Suppressor macrophage treated with lipopolysaccharide for 1 hour (primary cell): ENCODE results near the gene CADM2.
"Not testable (repeated sequence)": the region's sequence is repeated elsewhere in the genome, so short reads cannot be mapped to it uniquely, and the experiment has no call there.

Source experiments
- DNase-seq, 3 donors: peaks; one replicate each; pipeline ENCODE4 v3.0.0-alpha.2; 2020 to 2022

The CADM2 gene

GRCh38 chr3:85846940-85847339 lies 888.2 kb downstream of the CADM2 start:
- no peak for DNase-seq

GRCh38 chr3:85851071-85851470 lies 892.3 kb downstream of the CADM2 start:
- DNase-seq, result no peak

- DNase-seq, result no peak
Measured at GRCh38 chr3:85853805-85854204, 895.0 kb downstream of the CADM2 start.

- no peak for DNase-seq
Measured at GRCh38 chr3:85862893-85863455, 904.2 kb downstream of the CADM2 start.

- no peak for DNase-seq
Measured at GRCh38 chr3:85864896-85865295, 906.1 kb downstream of the CADM2 start.

GRCh38 chr3:85867072-85867471 lies 908.3 kb downstream of the CADM2 start:
- no peak for DNase-seq

GRCh38 chr3:85875589-85875988 lies 916.8 kb downstream of the CADM2 start:
- DNase-seq, result no peak

- no peak for DNase-seq
Measured at GRCh38 chr3:85877631-85878030, 918.8 kb downstream of the CADM2 start.

GRCh38 chr3:85881833-85882393 lies 923.1 kb downstream of the CADM2 start:
- DNase-seq, result no peak

- no peak for DNase-seq
Measured at GRCh38 chr3:85890043-85890555, 931.3 kb downstream of the CADM2 start.

- DNase-seq, result no peak
Measured at GRCh38 chr3:85903434-85903833, 944.6 kb downstream of the CADM2 start.

- DNase-seq, result no peak
Measured at GRCh38 chr3:85912980-85913379, 954.2 kb downstream of the CADM2 start.

- no peak for DNase-seq
Measured at GRCh38 chr3:85922374-85922773, 963.6 kb downstream of the CADM2 start.

GRCh38 chr3:85930718-85931117 lies 971.9 kb downstream of the CADM2 start:
- DNase-seq, result no peak

- DNase-seq, result no peak
Measured at GRCh38 chr3:85933326-85933725, 974.5 kb downstream of the CADM2 start.

- DNase-seq, result no peak
Measured at GRCh38 chr3:85935171-85935570, 976.4 kb downstream of the CADM2 start.

GRCh38 chr3:85939074-85939482 lies 980.3 kb downstream of the CADM2 start:
- no peak for DNase-seq

GRCh38 chr3:85950435-85950834 lies 991.6 kb downstream of the CADM2 start:
- DNase-seq, result no peak

- DNase-seq, result no peak
Measured at GRCh38 chr3:85960793-85961192, 1002.0 kb downstream of the CADM2 start.

GRCh38 chr3:85977615-85978338 lies 1019.0 kb downstream of the CADM2 start:
- no peak for DNase-seq

GRCh38 chr3:85979034-85979433 lies 1020.2 kb downstream of the CADM2 start:
- no peak for DNase-seq

GRCh38 chr3:85989581-85989980 lies 1030.8 kb downstream of the CADM2 start:
- DNase-seq, result not testable (repeated sequence)

- no peak for DNase-seq
Measured at GRCh38 chr3:86029590-86029989, 1070.8 kb downstream of the CADM2 start.

GRCh38 chr3:86037916-86038315 lies 1079.1 kb downstream of the CADM2 start:
- DNase-seq, result no peak
